HG03066 (cell line): ENCODE results near the gene IFI6.
"Not testable (repeated sequence)": the region's sequence is repeated elsewhere in the genome, so short reads cannot be mapped to it uniquely, and the experiment has no call there.

Source experiments
- ATAC-seq: cut with Tn5 transposase; IDR thresholded peaks from one replicate; pipeline ENCODE4 v1.9.1; 2021; ENCODE audit warnings: low read depth; ENCODE audit not compliant: unreplicated experiment

IFI6 gene

DNA sequence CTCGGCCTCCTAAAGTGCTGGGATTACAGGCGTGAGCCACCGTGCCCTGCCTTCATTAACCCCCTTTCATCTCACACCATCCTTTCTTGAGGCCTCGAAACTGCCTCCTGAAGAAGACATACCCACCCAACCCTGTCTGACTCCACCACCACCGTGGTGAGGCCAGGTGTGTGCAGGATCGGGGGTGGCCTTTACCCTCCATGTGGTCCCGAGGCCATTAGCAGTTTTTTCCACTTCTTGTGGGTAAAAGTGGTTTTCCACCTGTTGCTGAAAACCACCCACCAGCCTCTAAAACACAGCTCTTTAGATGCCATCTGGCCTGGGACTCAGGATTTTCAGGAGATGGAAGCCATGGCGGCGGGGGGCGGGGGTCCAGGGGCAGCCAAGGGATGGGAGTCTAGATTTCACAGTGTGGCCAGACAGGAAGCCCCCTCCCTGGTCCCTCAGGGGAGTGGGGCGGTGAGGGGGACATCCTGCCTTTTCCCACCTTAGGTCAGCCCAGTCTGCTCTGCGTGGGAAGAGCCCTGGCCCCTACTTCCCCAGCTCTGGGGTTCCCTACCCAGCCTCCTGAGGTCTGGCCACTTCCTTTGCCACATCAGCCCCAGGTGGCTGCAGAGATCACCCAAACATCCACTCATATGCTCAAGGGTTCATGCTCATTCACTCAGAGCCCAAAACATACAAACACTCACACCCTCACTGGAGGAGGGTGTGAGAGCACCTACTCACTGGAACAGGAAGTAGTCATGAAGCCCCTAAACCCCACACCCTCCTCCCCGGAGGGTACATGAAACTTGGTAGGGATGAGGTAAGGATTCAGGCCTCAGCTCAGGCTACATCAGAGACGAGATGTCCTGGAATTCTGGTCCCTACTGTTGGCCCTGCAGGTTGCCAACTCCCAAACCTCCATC, 39.4 kb downstream of the IFI6 start:
- peak; percentile 38 for ATAC-seq

- no peak for ATAC-seq
Observed at GRCh38 chr1:27630859-27631491, 41.0 kb downstream of the IFI6 start.

- ATAC-seq = no peak
Observed at GRCh38 chr1:27628712-27629111, 43.3 kb downstream of the IFI6 start.

GRCh38 chr1:27627733-27628132, 44.3 kb downstream of the IFI6 start:
- not testable (repeated sequence) for ATAC-seq

DNA sequence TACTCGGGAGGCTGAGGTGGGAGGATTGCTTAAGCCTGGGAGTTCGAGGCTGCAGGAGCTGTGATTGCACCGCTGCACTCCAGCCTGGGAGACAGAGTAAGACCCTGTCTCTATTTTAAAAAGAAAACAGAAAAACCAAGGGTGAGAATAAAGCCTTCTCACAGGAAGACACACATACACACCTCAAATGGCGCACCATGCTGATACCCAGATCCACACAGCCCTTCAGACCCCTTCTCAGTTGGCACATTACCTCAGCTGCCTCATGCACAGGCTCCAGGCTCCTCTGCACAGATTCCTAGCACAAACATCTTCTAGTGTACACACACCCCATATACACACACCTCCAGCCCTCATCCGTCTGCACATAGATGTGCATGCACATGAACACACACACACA, 44.9 kb downstream of the IFI6 start:
- no peak for ATAC-seq

DNA sequence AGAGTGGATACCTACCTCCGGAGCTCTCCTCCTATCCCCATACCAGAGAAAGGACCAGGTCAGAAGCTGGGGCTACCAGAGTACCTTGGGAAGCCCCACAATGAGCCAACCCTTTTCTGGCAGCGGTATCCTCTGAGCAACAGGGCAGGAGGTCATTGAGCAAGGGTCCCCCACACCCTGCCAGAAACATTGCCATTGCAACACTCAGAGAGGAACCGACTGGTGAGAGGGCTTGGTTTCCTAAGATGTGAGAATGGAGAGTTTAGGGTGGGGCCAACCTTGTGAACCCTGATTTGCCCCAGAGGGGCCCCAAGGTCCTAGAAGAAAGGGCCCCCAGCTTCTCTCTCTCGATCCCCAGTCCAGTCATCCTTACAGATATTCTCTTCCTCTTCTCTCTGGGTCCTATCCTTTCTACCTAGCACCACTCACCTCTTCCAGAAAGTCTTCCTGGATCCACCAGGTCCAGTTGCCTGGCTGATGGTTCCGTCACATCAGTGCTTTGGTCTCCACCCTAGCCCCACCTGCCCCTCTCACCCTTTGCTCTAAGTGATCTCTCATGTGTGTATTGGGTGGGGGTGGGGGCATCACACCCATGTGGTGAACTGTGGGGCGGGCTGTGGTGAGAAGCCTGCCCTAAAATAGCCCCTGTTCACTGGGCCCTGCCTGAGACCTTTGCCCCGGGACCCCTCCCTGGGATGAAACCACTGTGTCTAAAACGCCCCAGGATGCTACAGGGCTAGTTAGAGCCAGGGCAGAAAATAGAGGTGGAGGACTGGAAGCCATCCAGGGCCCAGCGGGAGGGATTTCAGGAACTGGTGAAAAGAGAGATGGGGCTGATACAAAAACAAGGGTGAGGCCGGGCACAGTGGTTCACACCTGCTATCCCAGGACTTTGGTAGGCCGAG, 45.7 kb downstream of the IFI6 start:
- ATAC-seq = peak; percentile 35

GRCh38 chr1:27624467-27625178, 47.4 kb downstream of the IFI6 start:
- peak; percentile 36 for ATAC-seq

DNA sequence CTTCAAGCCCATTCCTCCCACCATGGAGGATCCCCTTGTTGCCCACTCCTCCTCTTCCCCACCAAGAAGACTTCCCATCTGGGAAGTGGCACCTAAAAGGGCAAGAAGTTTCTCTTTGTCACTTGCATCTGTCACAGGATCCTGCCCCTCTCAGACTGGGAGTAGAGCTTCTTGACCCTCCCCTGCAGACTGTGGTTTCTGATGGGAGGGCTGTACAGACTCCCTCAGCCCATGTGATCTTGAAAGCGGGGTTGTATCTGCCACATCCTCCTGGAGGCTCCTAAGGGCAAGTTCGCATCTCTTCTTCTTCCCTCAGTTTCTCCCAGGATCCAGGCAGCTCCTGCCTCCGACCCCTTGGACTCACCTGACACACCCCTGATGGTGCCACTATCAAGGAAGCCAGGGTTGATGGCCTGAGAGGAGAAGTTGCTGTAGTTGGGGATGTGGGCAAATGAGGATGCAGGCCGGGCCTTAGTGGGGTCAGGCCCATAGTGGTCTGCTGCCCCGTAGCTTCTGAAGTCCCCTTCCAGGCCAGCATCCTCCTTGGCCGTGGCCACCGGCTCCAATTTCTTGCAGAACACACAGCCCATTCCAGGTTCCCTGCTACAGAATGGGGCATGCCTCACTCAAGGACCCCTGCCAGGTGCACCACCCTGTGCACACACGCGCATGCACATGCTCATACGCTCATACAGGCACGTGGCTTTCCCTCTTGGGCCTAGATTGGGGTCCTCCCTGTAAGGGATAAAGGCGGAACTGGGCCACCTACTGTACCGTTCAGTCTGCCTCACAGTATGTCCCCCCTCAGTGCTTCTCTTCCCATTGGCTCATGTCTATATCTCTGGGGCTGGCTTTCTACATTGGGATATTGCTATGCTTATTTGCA, 48.4 kb downstream of the IFI6 start:
- no peak for ATAC-seq

- no peak for ATAC-seq
Observed at GRCh38 chr1:27622828-27623227, 49.2 kb downstream of the IFI6 start.

- no peak for ATAC-seq
Observed at GRCh38 chr1:27621051-27621920, 50.7 kb downstream of the IFI6 start.

DNA sequence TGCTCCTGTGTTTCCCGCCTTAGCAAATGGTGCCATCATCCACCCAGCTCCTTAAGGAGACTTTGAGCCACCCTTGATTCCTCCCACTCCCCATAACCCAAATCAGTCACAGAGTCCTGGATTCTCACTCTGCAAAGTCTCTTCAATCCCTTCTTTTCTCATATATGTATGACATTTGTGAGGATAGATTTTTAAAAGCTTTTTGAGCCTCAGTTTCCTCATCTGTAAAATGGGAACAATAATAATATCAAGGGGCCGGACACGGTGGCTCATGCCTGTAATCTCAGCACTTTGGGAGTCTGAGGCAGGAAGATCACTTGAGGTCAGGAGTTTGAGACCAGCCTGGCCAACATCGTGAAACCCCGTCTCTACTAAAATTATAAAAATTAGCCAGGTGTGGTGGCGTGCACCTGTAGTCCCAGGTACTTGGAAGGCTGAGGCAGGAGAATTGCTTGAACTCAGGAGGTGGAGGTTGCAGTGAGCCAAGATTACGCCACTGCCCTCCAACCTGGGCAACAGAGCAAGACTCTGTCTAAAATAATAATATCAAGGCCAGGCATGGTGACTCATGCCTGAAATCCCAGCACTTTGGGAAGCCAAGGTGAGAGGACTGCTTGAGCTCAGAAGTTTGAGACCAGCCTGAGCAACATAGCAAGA, 52.1 kb downstream of the IFI6 start:
- ATAC-seq = not testable (repeated sequence)

- no peak for ATAC-seq
Observed at GRCh38 chr1:27618341-27619082, 53.5 kb downstream of the IFI6 start.

GRCh38 chr1:27617420-27617819, 54.6 kb downstream of the IFI6 start:
- no peak for ATAC-seq

- ATAC-seq = no peak
Observed at GRCh38 chr1:27616441-27616840, 55.6 kb downstream of the IFI6 start.
